Measurements from ENCODE around the gene GPR158.
"Not testable (repeated sequence)": the region's sequence is repeated elsewhere in the genome, so short reads cannot be mapped to it uniquely, and the experiment has no call there.

The GPR158 gene, protein sequence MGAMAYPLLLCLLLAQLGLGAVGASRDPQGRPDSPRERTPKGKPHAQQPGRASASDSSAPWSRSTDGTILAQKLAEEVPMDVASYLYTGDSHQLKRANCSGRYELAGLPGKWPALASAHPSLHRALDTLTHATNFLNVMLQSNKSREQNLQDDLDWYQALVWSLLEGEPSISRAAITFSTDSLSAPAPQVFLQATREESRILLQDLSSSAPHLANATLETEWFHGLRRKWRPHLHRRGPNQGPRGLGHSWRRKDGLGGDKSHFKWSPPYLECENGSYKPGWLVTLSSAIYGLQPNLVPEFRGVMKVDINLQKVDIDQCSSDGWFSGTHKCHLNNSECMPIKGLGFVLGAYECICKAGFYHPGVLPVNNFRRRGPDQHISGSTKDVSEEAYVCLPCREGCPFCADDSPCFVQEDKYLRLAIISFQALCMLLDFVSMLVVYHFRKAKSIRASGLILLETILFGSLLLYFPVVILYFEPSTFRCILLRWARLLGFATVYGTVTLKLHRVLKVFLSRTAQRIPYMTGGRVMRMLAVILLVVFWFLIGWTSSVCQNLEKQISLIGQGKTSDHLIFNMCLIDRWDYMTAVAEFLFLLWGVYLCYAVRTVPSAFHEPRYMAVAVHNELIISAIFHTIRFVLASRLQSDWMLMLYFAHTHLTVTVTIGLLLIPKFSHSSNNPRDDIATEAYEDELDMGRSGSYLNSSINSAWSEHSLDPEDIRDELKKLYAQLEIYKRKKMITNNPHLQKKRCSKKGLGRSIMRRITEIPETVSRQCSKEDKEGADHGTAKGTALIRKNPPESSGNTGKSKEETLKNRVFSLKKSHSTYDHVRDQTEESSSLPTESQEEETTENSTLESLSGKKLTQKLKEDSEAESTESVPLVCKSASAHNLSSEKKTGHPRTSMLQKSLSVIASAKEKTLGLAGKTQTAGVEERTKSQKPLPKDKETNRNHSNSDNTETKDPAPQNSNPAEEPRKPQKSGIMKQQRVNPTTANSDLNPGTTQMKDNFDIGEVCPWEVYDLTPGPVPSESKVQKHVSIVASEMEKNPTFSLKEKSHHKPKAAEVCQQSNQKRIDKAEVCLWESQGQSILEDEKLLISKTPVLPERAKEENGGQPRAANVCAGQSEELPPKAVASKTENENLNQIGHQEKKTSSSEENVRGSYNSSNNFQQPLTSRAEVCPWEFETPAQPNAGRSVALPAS (N-terminal part only)

DNA sequence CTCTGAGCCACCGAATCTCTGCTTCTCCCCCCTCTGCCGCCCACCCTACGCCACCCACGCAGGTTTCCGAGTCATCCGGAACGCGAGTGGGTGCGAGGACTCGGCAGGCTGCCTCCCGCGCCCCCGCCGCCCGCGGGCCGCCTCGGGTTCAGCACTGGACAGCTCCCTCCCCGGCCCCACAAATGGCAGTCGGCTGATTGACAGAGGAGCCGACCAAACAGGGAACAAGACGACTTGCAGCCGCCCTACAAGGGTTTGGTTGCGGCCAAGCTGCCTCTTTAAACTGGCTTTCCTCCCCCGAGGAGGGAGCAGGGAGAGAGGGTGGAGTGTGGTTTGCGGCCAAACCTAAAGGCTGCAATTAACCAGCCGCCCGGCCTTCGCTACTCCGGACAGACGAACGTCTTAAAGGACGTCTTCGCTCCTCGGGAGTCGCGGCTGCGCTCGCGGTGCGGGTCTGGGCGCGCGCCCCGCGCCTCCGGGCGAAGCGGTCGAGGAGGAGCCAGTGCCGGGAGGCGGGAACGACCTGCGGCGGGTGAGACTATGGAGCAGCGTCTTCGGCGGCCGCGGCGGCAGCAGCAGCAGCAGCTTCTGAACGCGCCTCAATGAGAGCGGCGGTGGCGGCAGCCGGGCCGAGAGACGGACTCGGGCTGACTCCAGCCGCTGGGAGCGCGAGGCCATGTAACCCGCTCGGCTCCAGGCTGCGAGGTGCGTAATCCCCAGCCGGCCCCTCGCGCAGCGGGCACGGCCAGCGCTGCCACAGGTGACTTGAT, at the start of gene GPR158:
TSS of gene GPR158 (plus strand) at position 541 of the 770 bp plus-strand sequence. CDS start 420 bp downstream, outside the sequence.
- peak; percentile 49 for DNase-seq

DNA sequence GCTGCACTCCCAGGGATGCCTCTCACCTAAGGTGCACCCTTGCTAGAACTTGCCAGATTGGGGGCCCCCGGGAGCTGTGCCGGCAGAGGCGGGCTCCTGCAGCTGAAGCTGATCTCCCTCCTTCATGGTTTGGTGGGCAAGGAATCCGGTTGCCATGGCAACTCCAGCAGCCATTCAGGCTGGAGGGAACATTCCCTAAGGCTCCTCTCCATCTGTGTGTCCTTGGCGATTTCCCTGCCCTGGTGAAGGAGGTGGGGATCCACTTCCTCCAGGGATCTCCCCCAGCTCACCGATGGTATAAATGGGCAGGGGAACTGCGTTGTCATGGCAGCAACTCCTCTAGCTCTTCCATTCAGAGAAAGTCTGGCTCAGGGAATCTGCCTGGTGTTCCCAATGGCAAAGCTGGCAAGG, 49.6 kb upstream of the GPR158 start:
- DNase-seq, result no peak

DNA sequence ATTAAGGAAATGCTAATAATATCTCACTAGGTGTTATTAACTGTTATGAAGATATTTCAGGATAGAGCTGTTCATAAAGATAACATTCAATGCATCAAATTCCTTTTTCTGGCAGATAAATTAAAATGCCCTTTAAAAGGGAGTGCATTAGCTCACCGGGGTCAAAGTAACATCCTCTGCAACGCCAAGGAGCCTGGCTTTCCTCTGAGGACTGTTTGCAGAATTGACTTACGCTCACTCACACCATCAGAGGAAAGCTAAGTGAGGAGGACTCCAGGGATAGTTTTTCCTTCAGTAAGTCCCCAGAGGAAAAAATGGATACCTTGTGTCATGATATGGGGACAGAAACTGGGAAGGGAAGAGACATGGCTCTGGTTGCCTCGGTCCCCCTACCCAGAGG, 45.2 kb upstream of the GPR158 start:
- no peak for DNase-seq

DNA sequence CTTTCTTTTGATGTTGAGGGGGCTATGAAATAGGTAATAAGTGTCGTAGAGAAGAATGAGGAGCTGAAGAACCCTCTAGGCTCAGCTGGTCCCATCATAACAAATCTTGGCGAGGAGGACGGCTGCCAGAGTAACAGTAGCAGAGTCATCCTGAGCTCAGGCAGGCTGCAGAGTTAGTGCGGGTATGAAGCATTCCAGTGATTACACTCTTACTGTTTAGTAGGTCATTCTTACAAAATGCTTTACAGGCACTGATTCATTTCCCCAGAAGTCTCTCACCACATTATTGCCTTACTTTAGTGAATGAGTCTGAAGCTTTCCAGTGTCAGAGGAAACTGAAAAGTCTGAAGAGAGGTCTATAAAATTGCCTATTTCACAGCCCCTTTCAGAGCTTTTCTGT, 43.9 kb upstream of the GPR158 start:
- no peak for DNase-seq

DNA sequence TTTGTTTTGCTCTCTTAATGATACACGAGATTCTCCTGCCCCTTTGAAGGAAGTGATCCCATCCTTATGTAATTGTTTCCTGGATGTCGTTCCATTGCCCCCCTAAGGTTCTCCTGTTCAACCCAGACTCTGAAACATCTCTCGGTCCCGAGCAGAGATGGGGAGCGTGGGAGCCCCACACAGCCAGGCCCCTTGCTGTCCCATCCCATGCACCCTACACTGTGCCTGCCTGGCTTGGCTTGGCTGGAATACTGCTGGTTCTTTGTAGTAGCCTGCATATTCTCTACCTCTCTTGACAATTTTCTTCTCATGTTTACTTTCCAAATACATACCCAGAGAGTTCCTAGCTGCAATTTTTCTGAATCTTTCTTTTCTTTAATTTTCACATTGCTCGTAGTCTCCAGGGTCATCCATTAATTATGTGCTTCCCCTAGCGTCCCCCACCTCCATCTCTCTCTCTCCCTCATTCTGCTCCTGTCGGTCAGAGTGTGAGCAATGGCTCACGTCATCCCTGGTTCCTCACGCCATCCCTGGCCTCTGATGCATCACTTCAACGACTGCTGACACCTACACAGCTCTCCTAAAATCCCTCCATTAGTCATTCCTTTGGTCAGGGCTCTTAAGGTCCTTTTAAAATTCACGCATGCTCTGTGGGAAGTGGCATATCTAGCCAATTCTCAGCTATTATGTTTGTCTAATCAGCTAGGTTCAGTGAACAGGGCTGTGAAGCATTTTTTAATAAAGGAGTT, 32.5 kb upstream of the GPR158 start:
- DNase-seq, result no peak

DNA sequence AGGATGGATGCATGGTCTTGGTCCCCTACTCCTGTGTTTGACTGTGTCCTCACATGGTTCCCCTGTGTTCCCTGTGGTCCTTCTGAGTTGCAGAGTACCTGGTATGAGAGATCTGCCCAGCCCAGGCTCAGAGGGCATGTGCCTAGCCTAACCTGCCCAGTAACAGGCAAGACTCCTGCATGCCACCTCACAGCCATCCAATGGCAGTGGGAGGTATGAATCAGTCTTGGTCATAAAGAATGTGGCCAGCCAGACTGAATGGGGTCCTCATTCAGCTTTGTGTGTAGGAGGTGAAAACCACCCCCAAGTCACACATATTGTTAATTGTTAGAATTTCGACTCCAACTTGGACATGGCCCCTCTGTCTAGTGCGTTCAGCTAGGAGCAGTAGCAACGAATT, 17.2 kb upstream of the GPR158 start:
- no peak for DNase-seq

DNA sequence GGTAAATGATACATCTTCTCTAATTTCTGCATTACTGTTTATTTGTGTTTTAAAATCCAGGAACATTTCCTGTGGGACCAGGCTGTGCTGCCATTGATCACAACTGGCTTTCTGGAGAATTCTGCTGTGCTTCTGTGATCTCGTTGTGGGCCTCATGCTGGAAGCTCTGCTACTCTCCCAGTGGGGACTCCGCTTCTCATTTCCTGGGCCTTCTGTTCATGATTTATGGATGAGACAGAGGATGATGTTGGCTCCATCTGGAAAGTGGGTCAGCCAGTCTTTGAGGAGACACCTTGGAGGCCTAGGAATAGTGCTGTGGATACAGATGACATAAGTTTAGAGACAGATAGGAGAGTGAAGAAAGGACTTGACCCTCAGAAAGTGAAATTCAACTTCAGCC, 15.2 kb upstream of the GPR158 start:
- DNase-seq, result no peak

DNA sequence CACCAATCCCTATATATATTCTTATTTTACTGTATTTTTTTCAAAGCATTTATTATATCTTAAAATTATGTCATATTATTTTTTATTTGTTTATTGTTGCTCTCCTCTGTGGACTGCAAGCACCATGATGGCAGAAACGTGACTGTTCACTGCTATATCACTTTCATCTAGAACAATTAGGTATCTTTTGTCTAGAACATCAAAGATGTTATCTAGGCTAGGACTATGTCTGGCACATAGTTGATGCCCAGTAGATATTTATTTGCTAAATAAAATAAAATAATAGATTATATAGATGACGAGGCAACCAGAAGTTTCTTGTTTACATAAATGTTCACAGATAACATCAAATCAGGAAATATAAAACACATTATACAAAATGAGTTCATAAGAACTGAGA, 12.4 kb upstream of the GPR158 start:
- no peak for DNase-seq

DNA sequence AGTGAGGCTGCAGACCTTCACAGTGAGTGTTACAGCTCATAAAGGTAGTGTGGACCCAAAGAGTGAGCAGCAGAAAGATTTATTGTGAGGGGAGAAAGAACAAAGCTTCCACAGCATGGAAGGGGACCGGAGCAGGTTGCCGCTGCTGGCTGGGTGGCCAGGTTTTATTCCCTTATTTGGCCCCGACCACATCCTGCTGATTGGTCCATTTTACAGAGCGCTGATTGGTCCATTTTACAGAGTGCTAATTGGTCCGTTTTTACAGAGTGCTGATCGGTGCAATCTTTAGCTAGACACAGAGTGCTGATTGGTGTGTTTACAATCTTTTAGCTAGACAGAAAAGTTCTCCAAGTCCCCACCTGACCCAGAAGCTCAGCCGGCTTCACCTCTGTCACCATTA, 11.3 kb upstream of the GPR158 start:
- not testable (repeated sequence) for DNase-seq

DNA sequence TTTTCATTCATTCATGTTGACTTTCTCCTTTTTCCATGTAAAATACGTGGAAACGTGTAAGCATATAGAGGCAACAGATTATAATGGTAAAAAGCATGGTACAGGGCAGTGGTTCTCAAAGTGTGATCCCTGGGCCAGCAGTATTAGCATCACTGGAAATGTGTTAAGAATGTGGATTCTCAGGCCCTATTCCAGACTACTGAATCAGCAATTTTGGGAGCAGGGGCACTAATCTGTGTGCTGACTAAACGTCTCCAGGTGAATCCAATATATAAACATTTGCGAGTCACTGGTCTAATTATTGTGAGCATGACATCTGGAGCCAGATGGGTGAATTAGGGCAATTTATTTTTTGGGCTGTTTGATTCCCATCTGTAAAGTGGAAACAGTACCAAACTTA, 5.1 kb upstream of the GPR158 start:
- DNase-seq, result no peak

DNA sequence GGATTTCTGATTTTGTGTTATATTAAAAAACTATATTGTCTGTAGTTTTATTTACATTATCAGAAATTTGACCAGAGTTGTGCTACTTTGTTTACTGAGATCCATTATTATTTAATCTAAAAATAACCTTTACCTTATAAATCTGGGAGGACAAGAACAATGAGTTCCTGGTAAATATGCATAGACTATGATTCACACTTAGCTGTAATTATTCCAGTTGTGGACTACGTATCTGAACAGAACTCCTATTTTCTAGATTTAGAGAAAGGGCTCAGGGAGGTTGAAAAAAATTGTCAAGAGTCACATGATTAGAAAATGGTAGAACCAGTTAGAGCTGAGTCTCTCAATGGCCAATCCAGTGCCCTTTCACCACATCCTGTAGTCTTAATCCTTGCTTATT, 4.2 kb upstream of the GPR158 start:
- DNase-seq, result no peak

DNA sequence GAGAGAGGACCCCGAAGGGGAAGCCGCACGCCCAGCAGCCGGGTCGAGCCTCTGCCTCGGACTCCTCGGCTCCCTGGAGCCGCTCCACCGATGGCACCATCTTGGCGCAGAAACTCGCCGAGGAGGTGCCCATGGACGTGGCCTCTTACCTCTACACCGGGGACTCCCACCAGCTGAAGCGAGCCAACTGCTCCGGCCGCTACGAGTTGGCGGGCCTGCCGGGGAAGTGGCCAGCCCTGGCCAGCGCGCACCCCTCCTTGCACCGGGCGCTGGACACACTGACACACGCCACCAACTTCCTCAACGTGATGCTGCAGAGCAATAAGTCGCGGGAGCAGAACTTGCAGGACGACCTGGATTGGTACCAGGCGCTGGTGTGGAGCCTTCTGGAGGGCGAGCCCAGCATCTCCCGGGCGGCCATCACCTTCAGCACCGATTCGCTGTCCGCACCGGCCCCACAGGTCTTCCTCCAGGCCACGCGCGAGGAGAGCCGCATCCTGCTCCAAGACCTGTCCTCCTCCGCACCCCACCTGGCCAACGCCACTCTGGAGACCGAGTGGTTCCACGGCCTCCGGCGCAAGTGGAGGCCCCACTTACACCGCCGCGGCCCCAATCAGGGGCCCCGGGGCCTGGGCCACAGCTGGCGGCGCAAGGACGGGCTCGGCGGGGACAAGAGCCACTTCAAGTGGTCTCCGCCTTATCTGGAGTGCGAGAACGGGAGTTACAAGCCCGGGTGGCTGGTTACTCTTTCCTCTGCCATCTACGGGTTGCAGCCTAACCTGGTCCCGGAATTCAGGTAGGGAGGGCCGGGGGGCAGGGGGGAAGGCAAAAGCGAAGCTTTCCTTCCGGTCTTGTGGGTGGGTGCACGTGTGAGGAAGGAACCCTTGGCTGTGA, 973 bp downstream of the GPR158 start:
- peak; percentile 3 for DNase-seq

DNA sequence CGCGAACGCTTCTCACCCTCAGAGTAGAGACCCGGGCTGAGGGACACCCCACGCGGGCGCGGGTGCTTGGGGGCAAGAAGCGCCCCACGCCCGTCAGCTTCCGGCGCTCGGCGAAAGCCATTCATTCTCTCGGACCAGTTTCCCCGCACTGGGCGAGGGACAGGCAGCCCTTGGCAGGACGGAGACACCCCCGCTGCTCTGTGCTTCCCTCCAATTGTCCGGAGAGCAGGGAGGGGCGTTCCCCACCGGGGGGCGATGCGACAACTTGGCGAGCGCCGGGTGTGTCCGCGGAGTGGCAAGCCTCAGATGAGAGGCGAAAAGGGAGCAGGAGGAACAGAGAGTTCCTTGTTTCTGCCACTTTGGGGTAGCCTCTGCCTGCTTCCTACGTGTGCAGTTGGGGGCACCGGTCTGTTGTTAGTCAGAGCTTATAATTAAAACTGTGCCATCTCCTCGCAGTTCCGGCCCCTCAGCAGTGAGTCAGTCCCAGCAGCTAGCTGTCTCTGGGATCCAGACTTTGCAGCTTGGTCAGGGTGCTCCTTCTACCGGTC, 1.7 kb downstream of the GPR158 start:
- DNase-seq, result no peak

DNA sequence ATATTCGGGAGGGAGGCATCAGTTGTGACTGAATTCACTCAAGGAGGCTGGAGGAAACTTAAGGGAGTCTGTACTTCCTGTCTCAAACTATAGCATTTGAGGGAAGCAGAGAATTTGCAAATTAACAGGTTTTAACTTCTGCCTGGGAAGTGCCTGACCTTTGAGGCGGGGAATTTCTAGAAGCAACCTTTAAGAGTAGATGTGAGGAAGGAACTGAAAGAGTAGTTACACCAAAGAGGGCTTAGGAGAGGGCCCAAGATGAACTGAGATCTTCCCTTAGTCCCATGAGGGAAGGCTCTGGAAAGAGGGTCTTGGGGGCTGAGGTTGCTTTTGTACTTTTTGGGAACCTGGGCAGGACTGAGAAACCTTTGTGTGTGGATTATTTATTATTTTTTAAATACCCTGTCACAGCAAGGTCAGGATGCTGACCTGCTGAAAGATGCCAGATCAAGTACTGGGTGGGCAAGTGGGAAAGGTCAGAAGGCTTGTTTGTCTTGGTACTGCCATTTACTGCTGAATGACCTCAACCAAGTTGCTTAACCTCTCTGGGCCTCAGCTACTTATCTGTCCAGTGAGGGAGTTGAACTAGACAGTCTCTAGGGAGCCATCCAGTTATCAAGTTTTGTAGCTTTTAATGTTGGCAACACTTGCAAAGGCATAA, 2.4 kb downstream of the GPR158 start:
- no peak for DNase-seq

DNA sequence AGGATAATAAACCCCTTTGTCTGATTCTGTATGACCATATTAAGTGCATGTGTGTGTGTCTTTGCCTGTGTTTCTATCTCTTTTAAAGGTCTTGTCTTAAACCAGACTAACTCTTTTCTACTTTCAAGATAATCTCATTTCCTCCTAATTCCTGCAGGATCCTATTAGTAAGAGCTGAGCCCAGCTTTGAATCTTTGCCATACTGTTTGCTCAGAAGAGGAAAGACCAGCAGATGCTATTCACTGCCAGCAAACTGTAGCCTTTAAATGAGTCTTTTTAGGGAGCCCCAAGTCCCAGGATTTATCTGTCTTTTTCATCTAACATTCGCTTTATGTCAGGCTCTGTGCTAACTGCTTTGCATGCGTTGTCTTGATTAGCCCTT, 2.9 kb downstream of the GPR158 start:
- DNase-seq, result no peak

DNA sequence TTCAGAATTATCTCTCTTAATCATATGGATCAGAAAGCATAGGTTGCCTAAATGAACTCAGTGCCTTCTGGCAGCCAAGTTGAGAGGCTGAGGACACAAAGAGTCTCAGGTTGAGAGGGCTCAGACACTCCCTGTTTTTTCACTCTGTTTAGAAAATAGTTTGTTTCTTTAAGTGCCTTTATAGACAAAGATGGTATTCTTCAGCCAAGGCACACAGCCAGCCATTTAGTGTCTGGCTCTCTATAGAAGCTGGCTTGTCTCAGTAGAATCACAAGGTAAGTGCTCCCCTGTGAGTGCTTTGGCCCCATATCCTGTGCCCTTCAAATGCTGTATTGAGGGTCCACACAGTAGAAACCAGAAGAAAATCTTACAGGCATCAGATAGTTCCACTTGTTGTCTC, 3.6 kb downstream of the GPR158 start:
- DNase-seq, result no peak

DNA sequence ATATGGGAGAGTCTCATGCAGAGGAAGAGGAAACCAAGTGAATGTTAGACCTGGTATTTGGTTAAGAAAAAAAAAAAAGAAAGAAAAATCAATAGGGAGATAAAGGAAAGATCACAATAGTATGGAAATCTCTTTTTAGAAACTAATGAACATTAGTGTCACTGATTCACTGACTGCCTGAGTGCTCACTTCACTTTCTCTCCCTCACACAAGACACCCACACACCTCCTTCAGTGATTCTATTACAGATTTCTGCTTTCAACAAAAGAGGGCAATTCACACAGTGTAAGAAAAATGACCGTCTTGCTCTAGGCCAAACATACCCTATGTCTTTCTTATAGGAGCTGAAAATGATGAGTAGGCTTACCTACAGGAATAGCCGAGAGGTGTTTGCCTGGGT, 6.0 kb downstream of the GPR158 start:
- no peak for DNase-seq

DNA sequence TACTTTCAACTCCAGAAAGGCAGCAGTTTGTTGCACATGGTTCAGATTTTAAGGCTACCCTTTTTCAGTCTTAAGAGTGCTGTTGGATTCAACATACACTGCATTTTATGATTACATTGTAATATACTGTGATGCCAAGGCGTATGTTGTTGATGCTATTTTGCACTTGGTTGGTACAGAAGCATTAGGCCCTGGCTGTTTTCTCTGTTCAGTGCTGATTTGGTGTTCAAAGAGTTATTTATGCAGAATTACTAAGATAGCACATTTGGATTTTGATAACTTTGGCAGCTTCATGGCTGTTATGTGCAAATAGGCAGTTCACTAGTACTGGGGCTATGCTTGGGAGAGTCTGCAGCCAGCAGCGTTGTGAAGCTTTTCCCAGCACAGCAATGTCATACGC, 7.8 kb downstream of the GPR158 start:
- DNase-seq, result no peak

DNA sequence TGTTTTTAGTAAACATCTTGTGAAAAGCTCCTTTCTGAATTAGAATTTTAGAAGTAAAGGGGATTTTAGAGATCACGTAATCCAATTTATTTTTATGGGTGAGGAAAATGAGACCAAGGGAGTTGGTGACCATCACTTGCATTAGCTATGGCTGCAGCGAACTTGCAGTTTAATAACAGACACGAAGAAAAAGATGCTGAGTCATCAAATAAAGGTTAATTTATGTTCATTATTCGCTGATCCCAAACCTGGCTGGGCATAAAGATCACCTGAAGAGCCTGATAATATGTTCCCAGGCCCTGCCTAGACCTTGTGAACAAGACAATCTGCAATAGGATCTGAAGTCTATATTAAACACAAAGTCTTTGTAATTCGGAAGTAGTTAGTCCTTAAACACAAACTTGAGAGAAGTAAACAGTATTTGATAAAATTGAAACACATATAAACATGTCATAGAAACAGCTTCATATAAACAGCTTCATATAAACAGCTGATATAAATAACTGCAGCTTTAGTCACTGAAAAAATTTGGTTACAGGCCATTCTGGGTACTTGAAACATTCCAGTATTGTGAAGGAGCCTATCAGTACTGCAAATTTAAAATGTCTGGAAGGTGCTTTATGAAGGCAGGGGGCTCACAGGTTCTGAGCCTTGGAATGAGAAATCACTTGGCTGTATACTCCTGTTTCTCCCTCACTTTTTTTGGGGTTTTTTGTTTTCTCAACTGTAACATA, 16.5 kb downstream of the GPR158 start:
- DNase-seq, result no peak
